ENCODE measurements around the gene HOXD11. TPM values are rescaled to one million over a fixed set of nuclear protein-coding genes. Genes with fewer than 3 reads are reported as not detected.

The HOXD11 gene
- total RNA-seq, 1 donor from 2014 or later, result not detected

- Histone ChIP-seq H3K4me3 (peak overlapping the region; percentile 25 to 37), H3K27ac (no peak overlapping the region), H3K27me3 (peaks cover 73% of the 10 kb centered on the region), H3K9me3 (no peaks in the 10 kb centered on the region), H3K4me1 (no peaks in the 10 kb centered on the region), H3K36me3 (no peaks in the 10 kb centered on the region)
- DNase-seq (ENCODE audit: low spot score in 2 of 2), result no peak
- no peak for TF ChIP-seq CTCF (IDR thresholded peaks at IDR 0.05)
- intact Hi-C loops (cut with DNase I), result loop anchor here (5.0 kb wide), 1 partner anchor 42 kb away; the partner anchor contains the start of gene HOXD9
These were observed 26.3 kb upstream of the HOXD11 start for GRCh38 chr2:176080540-176081375.

- Histone ChIP-seq H3K4me3 (no peak overlapping the region), H3K4me1 (no peaks in the 10 kb centered on the region), H3K27ac (no peak overlapping the region), H3K9me3 (no peaks in the 10 kb centered on the region), H3K27me3 (peaks cover 79% of the 10 kb centered on the region), H3K36me3 (no peaks in the 10 kb centered on the region)
- TF ChIP-seq CTCF (IDR thresholded peaks at IDR 0.05), result no peak
- no peak for DNase-seq (ENCODE audit: low spot score in 2 of 2)
- intact Hi-C loops (cut with DNase I), result loop anchor here (5.0 kb wide), 1 partner anchor 41 kb away; the partner anchor contains the start of gene HOXD9
These were observed 25.7 kb upstream of the HOXD11 start for GRCh38 chr2:176081376-176081836.

- no peaks in the 10 kb centered on the region for H3K9me3 ChIP-seq
- peaks cover 84% of the 10 kb centered on the region for H3K27me3 ChIP-seq
- no peak overlapping the region for H3K27ac ChIP-seq
- intact Hi-C loops (cut with DNase I), result loop anchor here (5.0 kb wide), 1 partner anchor 40 kb away; the partner anchor contains the start of gene HOXD9
- no peaks in the 10 kb centered on the region for H3K4me1 ChIP-seq
- no peaks in the 10 kb centered on the region for H3K36me3 ChIP-seq
- DNase-seq (ENCODE audit: low spot score in 2 of 2), result no peak
- TF ChIP-seq CTCF (IDR thresholded peaks at IDR 0.05), result no peak
- no peak overlapping the region for H3K4me3 ChIP-seq
These were observed 25.1 kb upstream of the HOXD11 start for GRCh38 chr2:176081837-176082524.

GRCh38 chr2:176082525-176082823, 24.6 kb upstream of the HOXD11 start:
- no peaks in the 10 kb centered on the region for H3K9me3 ChIP-seq
- H3K4me1 ChIP-seq, result no peaks in the 10 kb centered on the region
- no peak for TF ChIP-seq CTCF (IDR thresholded peaks at IDR 0.05)
- intact Hi-C loops (cut with DNase I), result loop anchor here (5.0 kb wide), 1 partner anchor 40 kb away; the partner anchor contains the start of gene HOXD9
- H3K27me3 ChIP-seq, result peaks cover 83% of the 10 kb centered on the region
- H3K4me3 ChIP-seq, result no peak overlapping the region
- H3K27ac ChIP-seq, result no peak overlapping the region
- DNase-seq (ENCODE audit: low spot score in 2 of 2), result no peak
- no peaks in the 10 kb centered on the region for H3K36me3 ChIP-seq

- intact Hi-C loops (cut with DNase I), result loop anchor here (5.0 kb wide), 1 partner anchor 39 kb away; the partner anchor contains the start of gene HOXD9
- DNase-seq (ENCODE audit: low spot score in 2 of 2), result no peak
- Histone ChIP-seq H3K27ac (no peak overlapping the region), H3K36me3 (no peaks in the 10 kb centered on the region), H3K27me3 (peaks cover 85% of the 10 kb centered on the region), H3K9me3 (no peaks in the 10 kb centered on the region), H3K4me3 (no peak overlapping the region), H3K4me1 (no peaks in the 10 kb centered on the region)
- no peak for TF ChIP-seq CTCF (IDR thresholded peaks at IDR 0.05)
These were observed 24.0 kb upstream of the HOXD11 start for GRCh38 chr2:176082824-176083751.
